ENCODE results near the gene ARL17A.
"Not testable (repeated sequence)": the region's sequence is repeated elsewhere in the genome, so short reads cannot be mapped to it uniquely, and the experiment has no call there.

DNA sequence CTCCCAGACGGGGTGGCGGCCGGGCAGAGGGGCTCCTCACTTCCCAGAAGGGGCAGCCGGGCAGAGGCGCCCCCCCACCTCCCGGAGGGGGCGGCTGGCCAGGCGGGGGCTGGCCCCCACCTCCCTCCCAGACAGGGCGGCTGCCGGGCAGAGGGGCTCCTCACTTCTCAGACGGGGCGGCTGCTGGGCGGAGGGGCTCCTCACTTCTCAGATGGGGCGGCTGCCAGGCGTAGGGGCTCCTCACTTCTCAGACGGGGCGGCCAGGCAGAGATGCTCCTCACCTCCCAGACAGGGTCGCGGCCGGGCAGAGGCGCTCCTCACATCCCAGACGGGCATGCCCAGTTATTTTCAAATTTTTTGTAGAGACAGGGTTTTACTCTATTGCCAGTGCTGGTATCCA is 44.8 kb downstream of the ARL17A start:
- TF ChIP-seq, protein P1, sequence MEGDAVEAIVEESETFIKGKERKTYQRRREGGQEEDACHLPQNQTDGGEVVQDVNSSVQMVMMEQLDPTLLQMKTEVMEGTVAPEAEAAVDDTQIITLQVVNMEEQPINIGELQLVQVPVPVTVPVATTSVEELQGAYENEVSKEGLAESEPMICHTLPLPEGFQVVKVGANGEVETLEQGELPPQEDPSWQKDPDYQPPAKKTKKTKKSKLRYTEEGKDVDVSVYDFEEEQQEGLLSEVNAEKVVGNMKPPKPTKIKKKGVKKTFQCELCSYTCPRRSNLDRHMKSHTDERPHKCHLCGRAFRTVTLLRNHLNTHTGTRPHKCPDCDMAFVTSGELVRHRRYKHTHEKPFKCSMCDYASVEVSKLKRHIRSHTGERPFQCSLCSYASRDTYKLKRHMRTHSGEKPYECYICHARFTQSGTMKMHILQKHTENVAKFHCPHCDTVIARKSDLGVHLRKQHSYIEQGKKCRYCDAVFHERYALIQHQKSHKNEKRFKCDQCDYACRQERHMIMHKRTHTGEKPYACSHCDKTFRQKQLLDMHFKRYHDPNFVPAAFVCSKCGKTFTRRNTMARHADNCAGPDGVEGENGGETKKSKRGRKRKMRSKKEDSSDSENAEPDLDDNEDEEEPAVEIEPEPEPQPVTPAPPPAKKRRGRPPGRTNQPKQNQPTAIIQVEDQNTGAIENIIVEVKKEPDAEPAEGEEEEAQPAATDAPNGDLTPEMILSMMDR (IDR thresholded peaks at IDR 0.05; ENCODE audit: insufficient read depth, low read length), result not testable (repeated sequence)
- TF ChIP-seq POLR2AphosphoS5 (IDR thresholded peaks at IDR 0.05; ENCODE audit: low read depth), result not testable (repeated sequence)
